Activated CD4-positive, alpha-beta T cell treated with anti-CD3 and anti-CD28 coated beads for 36 hours (primary cell): Measurements from ENCODE around the gene GINS2. TPM values are rescaled to one million over a fixed set of nuclear protein-coding genes. Genes with fewer than 3 reads are reported as not detected.

Experiments
- ATAC-seq: fragments of 200-7000 bp; cut with Tn5 transposase; one replicate; pipeline ENCODE4 v1.10.0; 2021; ENCODE audit warnings: mild to moderate bottlenecking, moderate library complexity
- CTCF ChIA-PET: fragments of 350-600 bp; sonication (Branson Sonifier 250); formaldehyde crosslinking; loops from one replicate; lab custom pipeline; 2021; ENCODE audit warnings: antibody characterized with exemption; lab: Charles Lee
- POLR2A ChIA-PET: fragments of 350-600 bp; sonication (Branson Sonifier 250); formaldehyde crosslinking; loops from one replicate; lab custom pipeline; 2021; ENCODE audit warnings: antibody characterized with exemption, inconsistent platforms; lab: Charles Lee
- DNase-seq: peaks from one replicate; pipeline ENCODE4 v3.0.0-alpha.2; 2020
- H3K27ac Mint-ChIP-seq: one replicate; pipeline ENCODE4 v1.8.0; 2021; ENCODE audit warnings: mixed read lengths
- H3K27me3 Mint-ChIP-seq: one replicate; pipeline ENCODE4 v1.8.0; 2021; ENCODE audit warnings: mixed read lengths
- H3K36me3 Mint-ChIP-seq: one replicate; pipeline ENCODE4 v1.8.0; 2021; ENCODE audit warnings: low read depth, mixed read lengths
- H3K4me1 Mint-ChIP-seq: one replicate; pipeline ENCODE4 v1.8.0; 2021; ENCODE audit warnings: mixed read lengths
- H3K4me3 Mint-ChIP-seq: one replicate; pipeline ENCODE4 v1.8.0; 2021; ENCODE audit warnings: mild to moderate bottlenecking, moderate library complexity, mixed read lengths
- H3K9me3 Mint-ChIP-seq: one replicate; pipeline ENCODE4 v1.8.0; 2021; ENCODE audit warnings: low read depth, mixed read lengths
- intact Hi-C, 2 experiments: fragments of 100-400 bp; cut with DNase I in 1 of 2; cut with micrococcal nuclease in 1 of 2; formaldehyde crosslinking; loops; one replicate each; pipeline versions ENCODE4 v1.14.2 to v1.15.1; 2022 to 2024; cut with DNase I, micrococcal nuclease
- total RNA-seq, 2 experiments: library from RNA; stranded (reverse); gene quantifications; one replicate each; pipeline ENCODE4 v1.2.3, GENCODE V29; 2021

GINS2 gene
- total RNA-seq: 10 to 100 TPM; 86.4 to 87.5 TPM

- Mint-ChIP-seq H3K9me3 (no peaks in the 10 kb centered on the region), H3K4me1 (peaks cover 18% of the 10 kb centered on the region), H3K27me3 (peaks cover 4% of the 10 kb centered on the region), H3K27ac (peak within 1 kb of the TSS; percentile 93), H3K4me3 (peak within 1 kb of the TSS; percentile 88), H3K36me3 (peaks cover 35% of the 10 kb centered on the region)
- ATAC-seq (peak; percentile 100), DNase-seq (peak; percentile 96)
- ChIA-PET CTCF (interaction anchor here (0.7 to 2.3 kb wide), 2 partner anchors 27 to 73 kb away, joined by 3 to 8 read pairs; no protein-coding TSS in a partner anchor), POLR2A (no interaction called here)
- intact Hi-C loops: loop anchor here in 1 of 2 experiments (1.0 to 10.0 kb wide), 9 partner anchors 30 to 866 kb away; partner anchors contain the start of genes C16orf74, COX4I1, EMC8 and IRF8
Measured at GRCh38 chr16:85688586-85689284, at the start of gene GINS2. Gene GINS2 (minus strand): TSS chr16:85688954. CDS start chr16:85688898, 56 bp downstream.

GRCh38 chr16:85736921-85737320 lies 48.2 kb upstream of the GINS2 start:
- DNase-seq: no peak

GRCh38 chr16:85735946-85736345 lies 47.2 kb upstream of the GINS2 start:
- CTCF ChIA-PET: interaction anchor here (0.6 to 1.6 kb wide), 6 partner anchors 9 to 1078 kb away, joined by 3 to 6 read pairs (median 4); no protein-coding TSS in a partner anchor
- peaks cover 17% of the 10 kb centered on the region for H3K4me1 Mint-ChIP-seq
- intact Hi-C loops: no loop called here

More at GRCh38 chr16:85736921-85737320, 48.2 kb upstream of the GINS2 start:
- intact Hi-C loops: no loop called here
- no peak overlapping the region for H3K27ac Mint-ChIP-seq
- H3K4me3 Mint-ChIP-seq: no peak overlapping the region
- peaks cover 17% of the 10 kb centered on the region for H3K4me1 Mint-ChIP-seq
- ChIA-PET POLR2A (no interaction called here), CTCF (interaction anchor here (0.6 to 1.6 kb wide), 7 partner anchors 12 to 321 kb away, joined by 3 to 6 read pairs (median 3); no protein-coding TSS in a partner anchor)
- H3K36me3 Mint-ChIP-seq: no peaks in the 10 kb centered on the region
- no peaks in the 10 kb centered on the region for H3K27me3 Mint-ChIP-seq
- no peaks in the 10 kb centered on the region for H3K9me3 Mint-ChIP-seq
- no peak for ATAC-seq

GRCh38 chr16:85735225-85735635 lies 46.5 kb upstream of the GINS2 start:
- ChIA-PET CTCF (interaction anchor here (1.6 kb wide), 1 partner anchor 16 kb away, joined by 6 read pairs; no protein-coding TSS in a partner anchor), POLR2A (interaction anchor here (0.6 kb wide), 1 partner anchor 13 kb away, joined by 4 read pairs; no protein-coding TSS in a partner anchor)
- no peaks in the 10 kb centered on the region for H3K27me3 Mint-ChIP-seq
- intact Hi-C loops: no loop called here
- H3K9me3 Mint-ChIP-seq: no peaks in the 10 kb centered on the region
- DNase-seq (peak; percentile 64), ATAC-seq (peak; percentile 79)
- no peak overlapping the region for H3K27ac Mint-ChIP-seq
- no peaks in the 10 kb centered on the region for H3K36me3 Mint-ChIP-seq
- H3K4me3 Mint-ChIP-seq: no peak overlapping the region
- H3K4me1 Mint-ChIP-seq: peaks cover 17% of the 10 kb centered on the region

More at GRCh38 chr16:85735946-85736345, 47.2 kb upstream of the GINS2 start:
- POLR2A ChIA-PET: interaction anchor here (0.6 kb wide), 1 partner anchor 13 kb away, joined by 4 read pairs; no protein-coding TSS in a partner anchor
- ATAC-seq: no peak
- H3K36me3 Mint-ChIP-seq: no peaks in the 10 kb centered on the region
- no peak overlapping the region for H3K27ac Mint-ChIP-seq
- no peaks in the 10 kb centered on the region for H3K9me3 Mint-ChIP-seq
- no peak overlapping the region for H3K4me3 Mint-ChIP-seq
- no peak for DNase-seq
- H3K27me3 Mint-ChIP-seq: no peaks in the 10 kb centered on the region

- CTCF ChIA-PET: no interaction called here
- H3K27ac Mint-ChIP-seq: no peak overlapping the region
- ATAC-seq (no peak), DNase-seq (no peak)
- no peaks in the 10 kb centered on the region for H3K27me3 Mint-ChIP-seq
- POLR2A ChIA-PET: no interaction called here
- H3K36me3 Mint-ChIP-seq: no peaks in the 10 kb centered on the region
- no peaks in the 10 kb centered on the region for H3K9me3 Mint-ChIP-seq
- intact Hi-C loops: no loop called here
- H3K4me1 Mint-ChIP-seq: peaks cover 17% of the 10 kb centered on the region
- H3K4me3 Mint-ChIP-seq: no peak overlapping the region
Measured at GRCh38 chr16:85734311-85735017, 45.7 kb upstream of the GINS2 start.

GRCh38 chr16:85733839-85734170 lies 45.1 kb upstream of the GINS2 start:
- Mint-ChIP-seq H3K36me3 (no peaks in the 10 kb centered on the region), H3K4me3 (no peak overlapping the region), H3K4me1 (peaks cover 17% of the 10 kb centered on the region), H3K27ac (no peak overlapping the region), H3K27me3 (no peaks in the 10 kb centered on the region), H3K9me3 (no peaks in the 10 kb centered on the region)
- DNase-seq: no peak
- ChIA-PET CTCF (no interaction called here), POLR2A (no interaction called here)
- intact Hi-C loops: no loop called here
- no peak for ATAC-seq

- ChIA-PET CTCF (no interaction called here), POLR2A (no interaction called here)
- ATAC-seq (no peak), DNase-seq (no peak)
- Mint-ChIP-seq H3K4me1 (peaks cover 17% of the 10 kb centered on the region), H3K4me3 (no peak overlapping the region), H3K9me3 (no peaks in the 10 kb centered on the region), H3K27me3 (no peaks in the 10 kb centered on the region), H3K36me3 (no peaks in the 10 kb centered on the region), H3K27ac (no peak overlapping the region)
- intact Hi-C loops: no loop called here
Measured at GRCh38 chr16:85733155-85733838, 44.5 kb upstream of the GINS2 start.

GRCh38 chr16:85731179-85731578 lies 42.4 kb upstream of the GINS2 start:
- no peaks in the 10 kb centered on the region for H3K27me3 Mint-ChIP-seq
- H3K36me3 Mint-ChIP-seq: no peaks in the 10 kb centered on the region
- H3K27ac Mint-ChIP-seq: no peak overlapping the region
- no peaks in the 10 kb centered on the region for H3K9me3 Mint-ChIP-seq
- intact Hi-C loops: no loop called here
- DNase-seq (no peak), ATAC-seq (no peak)
- ChIA-PET POLR2A (no interaction called here), CTCF (no interaction called here)
- H3K4me1 Mint-ChIP-seq: peaks cover 16% of the 10 kb centered on the region
- no peak overlapping the region for H3K4me3 Mint-ChIP-seq

GRCh38 chr16:85730186-85730465 lies 41.4 kb upstream of the GINS2 start:
- no peak for DNase-seq
- Mint-ChIP-seq H3K9me3 (no peaks in the 10 kb centered on the region), H3K4me3 (no peak overlapping the region), H3K27ac (no peak overlapping the region), H3K4me1 (peaks cover 5% of the 10 kb centered on the region), H3K27me3 (no peaks in the 10 kb centered on the region), H3K36me3 (no peaks in the 10 kb centered on the region)
- intact Hi-C loops: no loop called here
- ChIA-PET POLR2A (no interaction called here), CTCF (interaction anchor here (0.6 kb wide), 1 partner anchor 11 kb away, joined by 3 read pairs; no protein-coding TSS in a partner anchor)
- ATAC-seq: no peak

- CTCF ChIA-PET: interaction anchor here (0.6 kb wide), 1 partner anchor 10 kb away, joined by 3 read pairs; no protein-coding TSS in a partner anchor
- ATAC-seq (no peak), DNase-seq (no peak)
- no peak overlapping the region for H3K4me3 Mint-ChIP-seq
- intact Hi-C loops: no loop called here
- no peak overlapping the region for H3K27ac Mint-ChIP-seq
- H3K27me3 Mint-ChIP-seq: no peaks in the 10 kb centered on the region
- H3K9me3 Mint-ChIP-seq: no peaks in the 10 kb centered on the region
- H3K4me1 Mint-ChIP-seq: no peaks in the 10 kb centered on the region
- POLR2A ChIA-PET: no interaction called here
- H3K36me3 Mint-ChIP-seq: no peaks in the 10 kb centered on the region
Measured at GRCh38 chr16:85729452-85730185, 40.9 kb upstream of the GINS2 start.

- intact Hi-C loops: no loop called here
- ChIA-PET POLR2A (no interaction called here), CTCF (no interaction called here)
- ATAC-seq (no peak), DNase-seq (no peak)
- Mint-ChIP-seq H3K27me3 (no peaks in the 10 kb centered on the region), H3K4me3 (no peak overlapping the region), H3K27ac (no peak overlapping the region), H3K9me3 (no peaks in the 10 kb centered on the region), H3K36me3 (no peaks in the 10 kb centered on the region), H3K4me1 (no peaks in the 10 kb centered on the region)
Measured at GRCh38 chr16:85728879-85729278, 40.1 kb upstream of the GINS2 start.
